RWPE2 (cell line): Measurements from ENCODE around the gene NEB.
A peak's percentile ranks its signal among the peaks of the same experiment; 100 is the strongest.

Experiments
- ATAC-seq: fragments of 200-7000 bp; cut with Tn5 transposase; 3 replicates; pipeline ENCODE4 v1.9.1; 2021; ENCODE audit warnings: low read depth
- DNase-seq: peaks from one replicate; pipeline ENCODE4 v3.0.0-alpha.2; 2020; ENCODE audit warnings: low spot score
- H3K27ac ChIP-seq: fragments of 450-650 bp; 2 replicates; pipeline ENCODE4 v1.5.1; 2017; ENCODE audit warnings: mild to moderate bottlenecking; ENCODE audit not compliant: poor library complexity, severe bottlenecking
- H3K27me3 ChIP-seq: fragments of 250-450 bp; sonication (Bioruptor Pico); 2 replicates; pipeline ENCODE4 v1.5.1; 2021; ENCODE audit warnings: mild to moderate bottlenecking, moderate library complexity; ENCODE audit not compliant: insufficient read depth, poor library complexity, severe bottlenecking
- H3K36me3 ChIP-seq: fragments of 250-450 bp; sonication (Bioruptor Pico); 2 replicates; pipeline ENCODE4 v1.5.1; 2020; ENCODE audit warnings: low read depth, mild to moderate bottlenecking, moderate library complexity
- H3K4me1 ChIP-seq: fragments of 250-450 bp; sonication (Bioruptor Pico); 2 replicates; pipeline ENCODE4 v1.5.1; 2021; ENCODE audit warnings: mild to moderate bottlenecking, moderate library complexity; ENCODE audit not compliant: insufficient read depth, poor library complexity, severe bottlenecking
- H3K4me3 ChIP-seq: fragments of 250-450 bp; sonication (Bioruptor Pico); 2 replicates; pipeline ENCODE4 v1.5.1; 2021; ENCODE audit warnings: mild to moderate bottlenecking, moderate library complexity; ENCODE audit not compliant: severe bottlenecking
- H3K9me3 ChIP-seq: fragments of 250-450 bp; sonication (Bioruptor Pico); 2 replicates; pipeline ENCODE4 v1.5.1; 2021; ENCODE audit warnings: mild to moderate bottlenecking, moderate library complexity; ENCODE audit not compliant: severe bottlenecking
- CTCF ChIP-seq: fragments of 450-650 bp; IDR thresholded peaks from one replicate; pipeline ENCODE4 v1.5.1; 2017; ENCODE audit warnings: mild to moderate bottlenecking, moderate library complexity; ENCODE audit not compliant: poor library complexity, severe bottlenecking

NEB gene

GRCh38 chr2:151576080-151576479 lies 158.2 kb downstream of the NEB start:
- H3K27me3 ChIP-seq, result no peaks in the 10 kb centered on the region
- no peak overlapping the region for H3K4me3 ChIP-seq
- no peak for ATAC-seq
- H3K4me1 ChIP-seq, result no peaks in the 10 kb centered on the region
- H3K36me3 ChIP-seq, result no peaks in the 10 kb centered on the region
- no peak overlapping the region for H3K27ac ChIP-seq
- H3K9me3 ChIP-seq, result no peaks in the 10 kb centered on the region
- no peak for DNase-seq
- TF ChIP-seq CTCF, result no peak

GRCh38 chr2:151575338-151575737 lies 158.9 kb downstream of the NEB start:
- H3K27ac ChIP-seq, result no peak overlapping the region
- H3K4me3 ChIP-seq, result no peak overlapping the region
- DNase-seq (no peak), ATAC-seq (peak; percentile 48; the same call in 1 of the 3 replicates)
- no peaks in the 10 kb centered on the region for H3K9me3 ChIP-seq
- no peaks in the 10 kb centered on the region for H3K4me1 ChIP-seq
- TF ChIP-seq CTCF, result no peak
- H3K27me3 ChIP-seq, result no peaks in the 10 kb centered on the region
- H3K36me3 ChIP-seq, result no peaks in the 10 kb centered on the region

GRCh38 chr2:151570191-151570590 lies 164.1 kb downstream of the NEB start:
- Histone ChIP-seq H3K36me3 (no peaks in the 10 kb centered on the region), H3K9me3 (no peaks in the 10 kb centered on the region), H3K4me3 (no peak overlapping the region), H3K27ac (no peak overlapping the region), H3K4me1 (no peaks in the 10 kb centered on the region), H3K27me3 (no peaks in the 10 kb centered on the region)
- no peak for DNase-seq
- no peak for ATAC-seq
- TF ChIP-seq CTCF, result no peak

GRCh38 chr2:151569167-151569566 lies 165.1 kb downstream of the NEB start:
- TF ChIP-seq CTCF, result no peak
- H3K9me3 ChIP-seq, result no peaks in the 10 kb centered on the region
- no peak overlapping the region for H3K4me3 ChIP-seq
- ATAC-seq (no peak), DNase-seq (no peak)
- H3K27ac ChIP-seq, result no peak overlapping the region
- H3K4me1 ChIP-seq, result no peaks in the 10 kb centered on the region
- H3K27me3 ChIP-seq, result no peaks in the 10 kb centered on the region
- H3K36me3 ChIP-seq, result no peaks in the 10 kb centered on the region

GRCh38 chr2:151568501-151568900 lies 165.8 kb downstream of the NEB start:
- ATAC-seq (no peak), DNase-seq (no peak)
- H3K4me1 ChIP-seq, result no peaks in the 10 kb centered on the region
- H3K36me3 ChIP-seq, result no peaks in the 10 kb centered on the region
- H3K27ac ChIP-seq, result no peak overlapping the region
- H3K9me3 ChIP-seq, result no peaks in the 10 kb centered on the region
- no peaks in the 10 kb centered on the region for H3K27me3 ChIP-seq
- no peak for TF ChIP-seq CTCF
- H3K4me3 ChIP-seq, result no peak overlapping the region
